Body of pancreas (tissue), 4 donors: Measurements from ENCODE around the gene GOLGA6L2.
"Not testable (repeated sequence)": the region's sequence is repeated elsewhere in the genome, so short reads cannot be mapped to it uniquely, and the experiment has no call there.

Experiments
- CTCF ChIP-seq, 7 experiments: fragments of 450-650 bp in 4 of 7; fragments of 200-600 bp in 3 of 7; sonication (generic) in 3 of 7; IDR thresholded peaks; one replicate each; pipeline ENCODE4 v1.5.1; 2016 to 2019; ENCODE audit warnings: antibody characterized with exemption in 7 of 7
- POLR2A ChIP-seq, 3 donors: fragments of 450-650 bp; IDR thresholded peaks; one replicate each; pipeline ENCODE4 v1.6.1; 2016; ENCODE audit warnings: antibody characterized with exemption in 3 of 3, mild to moderate bottlenecking in 2 of 3

- not testable (repeated sequence) for TF ChIP-seq CTCF, POLR2A (IDR thresholded peaks at IDR 0.05)
These were observed 34.0 kb downstream of the GOLGA6L2 start for GRCh38 chr15:23412881-23413600.
